GM21367 (cell line): ENCODE results near the gene SLC9C2.
"Not testable (repeated sequence)": the region's sequence is repeated elsewhere in the genome, so short reads cannot be mapped to it uniquely, and the experiment has no call there.

Experiments used
- ATAC-seq: cut with Tn5 transposase; IDR thresholded peaks from one replicate; pipeline ENCODE4 v1.9.1; 2021; ENCODE audit not compliant: unreplicated experiment

Gene SLC9C2

GRCh38 chr1:173529106-173529505, 73.8 kb downstream of the SLC9C2 start:
- no peak for ATAC-seq

- no peak for ATAC-seq
Observed at GRCh38 chr1:173527151-173527826, 75.6 kb downstream of the SLC9C2 start.

- ATAC-seq, result no peak
Observed at GRCh38 chr1:173525926-173526325, 76.9 kb downstream of the SLC9C2 start.

GRCh38 chr1:173523329-173523728, 79.5 kb downstream of the SLC9C2 start:
- ATAC-seq, result no peak

GRCh38 chr1:173520799-173521198, 82.1 kb downstream of the SLC9C2 start:
- ATAC-seq, result no peak

GRCh38 chr1:173514503-173514902, 88.4 kb downstream of the SLC9C2 start:
- ATAC-seq, result not testable (repeated sequence)

- no peak for ATAC-seq
Observed at GRCh38 chr1:173509797-173510196, 93.1 kb downstream of the SLC9C2 start.

- ATAC-seq, result no peak
Observed at GRCh38 chr1:173508541-173508940, 94.3 kb downstream of the SLC9C2 start.

- ATAC-seq, result no peak
Observed at GRCh38 chr1:173507847-173508209, 95.0 kb downstream of the SLC9C2 start.

GRCh38 chr1:173507205-173507846, 95.5 kb downstream of the SLC9C2 start:
- no peak for ATAC-seq

GRCh38 chr1:173506437-173506836, 96.4 kb downstream of the SLC9C2 start:
- no peak for ATAC-seq

- no peak for ATAC-seq
Observed at GRCh38 chr1:173505391-173505790, 97.5 kb downstream of the SLC9C2 start.

- no peak for ATAC-seq
Observed at GRCh38 chr1:173504268-173504667, 98.6 kb downstream of the SLC9C2 start.

- ATAC-seq, result no peak
Observed at GRCh38 chr1:173503391-173503790, 99.5 kb downstream of the SLC9C2 start.

- no peak for ATAC-seq
Observed at GRCh38 chr1:173502104-173502503, 100.8 kb downstream of the SLC9C2 start.

- no peak for ATAC-seq
Observed at GRCh38 chr1:173499729-173500128, 103.1 kb downstream of the SLC9C2 start.

GRCh38 chr1:173496757-173497320, 106.0 kb downstream of the SLC9C2 start:
- no peak for ATAC-seq

GRCh38 chr1:173495609-173496267, 107.1 kb downstream of the SLC9C2 start:
- ATAC-seq, result no peak

- not testable (repeated sequence) for ATAC-seq
Observed at GRCh38 chr1:173493125-173493524, 109.7 kb downstream of the SLC9C2 start.

- ATAC-seq, result no peak
Observed at GRCh38 chr1:173491508-173491907, 111.4 kb downstream of the SLC9C2 start.

- ATAC-seq, result no peak
Observed at GRCh38 chr1:173489929-173490328, 112.9 kb downstream of the SLC9C2 start.

- no peak for ATAC-seq
Observed at GRCh38 chr1:173489149-173489600, 113.7 kb downstream of the SLC9C2 start.
